Measurements from ENCODE around the gene MACO1. TPM values are rescaled to one million over a fixed set of nuclear protein-coding genes. Genes with fewer than 3 reads are reported as not detected.

MACO1 gene
- total and polyA plus RNA-seq, 9 of the 15 experiments (the other 6 are each of a cell fraction or from before 2014, with no cell fraction given), result 4.6 to 28.4 (median 21.7) TPM

GRCh38 chr1:25525361-25525688 is 94.6 kb downstream of the MACO1 start (continued):
- TF ChIP-seq RBBP5 (IDR thresholded peaks at IDR 0.05; ENCODE audit: borderline replicate concordance, insufficient read depth, low read length, poor library complexity, severe bottlenecking), result no peak
- TF ChIP-seq NFYB (IDR thresholded peaks at IDR 0.05; ENCODE audit: extremely low read depth, insufficient read length), result no peak
- no peak for TF ChIP-seq CBX5 (IDR thresholded peaks at IDR 0.05; ENCODE audit: borderline replicate concordance, low read depth)
- TF ChIP-seq HDAC8 (tag; IDR thresholded peaks at IDR 0.05), result no peak
- TF ChIP-seq MCM2 (IDR thresholded peaks at IDR 0.05; ENCODE audit: low read depth), result no peak
- TF ChIP-seq, protein P1, sequence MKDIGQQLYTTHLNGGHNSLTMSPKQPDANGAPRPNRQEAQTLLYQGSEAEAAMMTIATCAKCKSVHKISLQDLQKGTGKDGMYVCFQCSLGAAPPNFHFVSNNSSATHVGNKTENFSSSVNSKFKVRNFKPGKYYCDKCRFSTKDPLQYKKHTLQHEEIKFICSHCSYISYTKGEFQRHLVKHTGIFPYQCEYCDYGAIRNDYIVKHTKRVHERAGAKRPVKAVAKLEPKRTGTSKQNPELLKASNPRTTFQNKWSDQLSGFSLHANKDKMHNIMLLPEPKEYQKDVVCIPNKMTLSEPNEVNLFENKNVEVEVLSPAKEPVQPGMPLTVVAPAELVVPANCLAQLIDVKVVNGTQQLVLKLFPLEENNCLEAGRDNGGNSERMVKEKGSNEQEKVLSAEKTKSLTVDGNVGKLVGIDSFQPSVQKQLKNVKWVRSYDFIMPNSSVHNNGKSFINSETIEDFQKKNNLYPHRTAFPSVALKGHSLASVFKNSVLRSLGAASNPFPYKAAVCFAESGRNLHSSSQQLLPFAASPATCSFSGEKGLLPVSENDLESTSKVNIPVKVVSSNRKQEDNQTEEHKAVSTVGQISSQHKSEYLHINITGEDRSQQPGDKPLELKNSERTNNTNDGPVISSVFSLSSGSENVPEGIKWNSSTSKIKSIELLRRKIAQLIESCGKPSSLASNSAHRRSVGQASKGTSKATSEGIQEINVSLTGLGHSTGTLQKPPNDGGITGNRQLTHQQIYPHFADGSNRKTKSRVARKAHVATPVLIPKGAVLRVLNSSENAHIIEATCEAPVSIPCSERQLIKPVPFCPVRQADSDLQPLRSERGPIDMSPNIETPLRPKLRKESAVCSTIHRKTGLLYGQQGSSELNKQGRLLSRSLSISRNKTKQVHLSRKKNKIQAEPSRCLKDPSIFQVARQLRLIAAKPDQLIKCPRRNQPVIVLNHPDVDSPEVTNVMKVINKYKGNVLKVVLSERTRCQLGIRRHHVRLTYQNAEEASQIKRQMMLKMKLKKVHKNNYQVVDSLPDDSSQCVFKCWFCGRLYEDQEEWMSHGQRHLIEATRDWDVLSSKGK (CRISPR knock-in tag; IDR thresholded peaks at IDR 0.05), result no peak
- no peak for TF ChIP-seq GABPB2 (CRISPR knock-in tag; conservative IDR thresholded peaks at IDR 0.05)
- TF ChIP-seq, protein P2, sequence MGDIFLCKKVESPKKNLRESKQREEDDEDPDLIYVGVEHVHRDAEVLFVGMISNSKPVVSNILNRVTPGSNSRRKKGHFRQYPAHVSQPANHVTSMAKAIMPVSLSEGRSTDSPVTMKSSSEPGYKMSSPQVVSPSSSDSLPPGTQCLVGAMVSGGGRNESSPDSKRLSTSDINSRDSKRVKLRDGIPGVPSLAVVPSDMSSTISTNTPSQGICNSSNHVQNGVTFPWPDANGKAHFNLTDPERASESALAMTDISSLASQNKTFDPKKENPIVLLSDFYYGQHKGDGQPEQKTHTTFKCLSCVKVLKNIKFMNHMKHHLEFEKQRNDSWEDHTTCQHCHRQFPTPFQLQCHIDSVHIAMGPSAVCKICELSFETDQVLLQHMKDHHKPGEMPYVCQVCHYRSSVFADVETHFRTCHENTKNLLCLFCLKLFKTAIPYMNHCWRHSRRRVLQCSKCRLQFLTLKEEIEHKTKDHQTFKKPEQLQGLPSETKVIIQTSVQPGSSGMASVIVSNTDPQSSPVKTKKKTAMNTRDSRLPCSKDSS (IDR thresholded peaks at IDR 0.05; ENCODE audit: low read depth, partially characterized antibody), result peak; percentile 23
- peak in 1 of 2 experiments; percentile 55; a peak in 2 of 4 replicates for TF ChIP-seq KDM1A (IDR thresholded peaks at IDR 0.05)
- no peak for TF ChIP-seq GABPB1 (CRISPR knock-in tag; IDR thresholded peaks at IDR 0.05)
- no peak for TF ChIP-seq CSDE1 (IDR thresholded peaks at IDR 0.05)
- TF ChIP-seq RNF219 (CRISPR knock-in tag; IDR thresholded peaks at IDR 0.05), result no peak
- TF ChIP-seq, protein P3, sequence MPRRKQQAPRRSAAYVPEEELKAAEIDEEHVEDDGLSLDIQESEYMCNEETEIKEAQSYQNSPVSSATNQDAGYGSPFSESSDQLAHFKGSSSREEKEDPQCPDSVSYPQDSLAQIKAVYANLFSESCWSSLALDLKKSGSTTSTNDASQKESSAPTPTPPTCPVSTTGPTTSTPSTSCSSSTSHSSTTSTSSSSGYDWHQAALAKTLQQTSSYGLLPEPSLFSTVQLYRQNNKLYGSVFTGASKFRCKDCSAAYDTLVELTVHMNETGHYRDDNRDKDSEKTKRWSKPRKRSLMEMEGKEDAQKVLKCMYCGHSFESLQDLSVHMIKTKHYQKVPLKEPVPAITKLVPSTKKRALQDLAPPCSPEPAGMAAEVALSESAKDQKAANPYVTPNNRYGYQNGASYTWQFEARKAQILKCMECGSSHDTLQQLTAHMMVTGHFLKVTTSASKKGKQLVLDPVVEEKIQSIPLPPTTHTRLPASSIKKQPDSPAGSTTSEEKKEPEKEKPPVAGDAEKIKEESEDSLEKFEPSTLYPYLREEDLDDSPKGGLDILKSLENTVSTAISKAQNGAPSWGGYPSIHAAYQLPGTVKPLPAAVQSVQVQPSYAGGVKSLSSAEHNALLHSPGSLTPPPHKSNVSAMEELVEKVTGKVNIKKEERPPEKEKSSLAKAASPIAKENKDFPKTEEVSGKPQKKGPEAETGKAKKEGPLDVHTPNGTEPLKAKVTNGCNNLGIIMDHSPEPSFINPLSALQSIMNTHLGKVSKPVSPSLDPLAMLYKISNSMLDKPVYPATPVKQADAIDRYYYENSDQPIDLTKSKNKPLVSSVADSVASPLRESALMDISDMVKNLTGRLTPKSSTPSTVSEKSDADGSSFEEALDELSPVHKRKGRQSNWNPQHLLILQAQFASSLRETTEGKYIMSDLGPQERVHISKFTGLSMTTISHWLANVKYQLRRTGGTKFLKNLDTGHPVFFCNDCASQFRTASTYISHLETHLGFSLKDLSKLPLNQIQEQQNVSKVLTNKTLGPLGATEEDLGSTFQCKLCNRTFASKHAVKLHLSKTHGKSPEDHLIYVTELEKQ (CRISPR knock-in tag; IDR thresholded peaks at IDR 0.05), result no peak

Data from K562 (cell line).